ENCODE results near the gene PLPP1.
"Not testable (repeated sequence)": the region's sequence is repeated elsewhere in the genome, so short reads cannot be mapped to it uniquely, and the experiment has no call there.

The PLPP1 gene

DNA sequence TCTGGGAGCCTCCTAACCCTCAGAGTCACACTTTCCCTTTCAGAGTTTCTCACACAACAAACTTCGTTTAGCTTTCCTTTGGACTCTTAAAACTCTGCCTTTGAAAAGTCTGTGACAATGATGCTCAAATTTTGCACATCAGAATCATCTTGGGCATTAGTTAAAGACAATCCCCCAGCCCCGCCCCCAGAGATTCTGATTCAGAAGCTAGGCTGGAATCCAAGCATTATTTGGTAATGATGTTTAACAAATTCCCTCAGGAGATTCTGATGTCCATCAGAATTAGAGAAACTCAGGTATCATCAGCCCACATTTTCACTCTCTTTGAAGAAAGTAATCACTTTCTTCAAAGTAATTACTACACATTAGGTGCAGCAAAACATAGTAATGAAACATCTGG lies 9.6 kb upstream of the PLPP1 start:
- no peak for DNase-seq (ENCODE audit: low spot score)

GRCh38 chr5:55541056-55541635 lies 6.4 kb upstream of the PLPP1 start:
- no peak for DNase-seq (ENCODE audit: low spot score)

DNA sequence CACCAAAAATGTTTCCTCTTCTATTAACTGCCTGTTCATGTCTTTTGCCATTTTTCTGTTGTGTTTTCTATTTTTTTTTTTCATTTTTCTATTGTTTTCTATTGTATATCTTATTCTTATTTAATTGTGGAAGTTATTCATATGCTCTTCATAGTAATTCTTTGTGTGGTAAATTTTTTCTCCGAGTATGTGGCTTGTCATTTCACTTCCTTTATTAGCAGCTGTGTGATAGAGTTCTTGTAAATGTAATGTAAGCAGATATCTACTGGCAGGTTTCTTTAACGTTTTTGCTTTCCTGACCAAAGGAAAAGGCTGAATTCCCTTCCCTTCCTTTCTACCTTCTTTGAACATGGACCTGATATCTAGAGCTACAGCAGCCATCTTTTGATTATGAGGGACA lies 5.8 kb upstream of the PLPP1 start:
- DNase-seq (ENCODE audit: low spot score) = no peak

DNA sequence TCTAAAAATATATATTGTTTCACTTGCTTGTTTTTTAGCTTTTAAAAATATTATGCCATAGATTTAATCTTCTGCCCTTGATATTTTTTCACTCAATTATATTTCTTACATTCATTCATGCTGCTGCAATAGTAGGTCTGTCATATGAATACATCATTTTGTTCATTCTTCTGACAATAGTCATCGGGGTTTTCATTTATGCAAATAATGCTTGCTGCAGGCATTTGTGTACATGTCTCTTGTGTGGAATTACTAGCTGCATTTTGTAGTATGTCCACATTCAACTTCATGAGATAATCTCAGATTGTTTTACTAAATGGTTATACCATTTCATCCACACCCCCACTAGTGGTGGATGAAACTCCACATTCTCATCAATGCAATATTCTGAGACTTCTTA lies 5.3 kb upstream of the PLPP1 start:
- no peak for DNase-seq (ENCODE audit: low spot score)

DNA sequence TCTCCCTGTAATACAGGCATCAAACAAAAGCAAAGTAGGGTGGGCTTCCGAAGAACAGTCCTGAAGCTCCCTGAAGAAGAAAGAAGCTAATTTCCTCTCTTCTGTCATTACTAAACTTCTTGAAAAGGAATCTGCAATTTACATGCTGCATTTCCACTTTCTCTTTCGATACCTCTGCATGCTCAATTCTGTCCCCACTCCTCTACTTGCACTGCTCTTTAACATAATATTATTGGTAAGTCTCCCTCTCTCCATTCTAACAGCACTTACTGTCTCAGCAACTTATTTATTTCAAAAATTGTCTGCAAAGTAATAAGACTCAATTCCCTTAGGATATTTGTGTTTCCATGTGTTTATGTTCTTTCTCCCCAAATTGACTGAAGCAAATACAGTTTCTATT lies 3.9 kb upstream of the PLPP1 start:
- no peak for DNase-seq (ENCODE audit: low spot score)

DNA sequence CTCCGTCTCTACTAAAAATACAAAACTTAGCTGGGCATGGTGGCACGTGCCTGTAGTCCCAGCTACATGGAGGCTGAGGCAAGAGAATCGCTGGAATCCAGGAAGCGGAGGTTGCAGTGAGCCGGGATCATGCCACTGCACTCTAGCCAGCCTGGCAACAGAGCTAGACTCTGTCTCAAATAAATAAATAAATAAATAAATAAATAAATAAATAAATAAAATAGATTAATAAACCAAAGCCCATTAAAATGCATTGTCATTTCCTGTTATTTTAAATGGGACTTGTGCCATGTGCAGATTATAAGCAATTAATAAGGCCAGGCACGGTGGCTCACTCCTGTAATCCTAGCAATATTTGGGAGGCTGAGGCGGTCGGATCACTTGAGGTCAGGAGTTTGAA lies 2.6 kb upstream of the PLPP1 start:
- not testable (repeated sequence) for DNase-seq (ENCODE audit: low spot score)

- DNase-seq (ENCODE audit: low spot score) = peak; percentile 51
Observed at GRCh38 chr5:55535199-55535905, 588 bp upstream of the PLPP1 start.

DNA sequence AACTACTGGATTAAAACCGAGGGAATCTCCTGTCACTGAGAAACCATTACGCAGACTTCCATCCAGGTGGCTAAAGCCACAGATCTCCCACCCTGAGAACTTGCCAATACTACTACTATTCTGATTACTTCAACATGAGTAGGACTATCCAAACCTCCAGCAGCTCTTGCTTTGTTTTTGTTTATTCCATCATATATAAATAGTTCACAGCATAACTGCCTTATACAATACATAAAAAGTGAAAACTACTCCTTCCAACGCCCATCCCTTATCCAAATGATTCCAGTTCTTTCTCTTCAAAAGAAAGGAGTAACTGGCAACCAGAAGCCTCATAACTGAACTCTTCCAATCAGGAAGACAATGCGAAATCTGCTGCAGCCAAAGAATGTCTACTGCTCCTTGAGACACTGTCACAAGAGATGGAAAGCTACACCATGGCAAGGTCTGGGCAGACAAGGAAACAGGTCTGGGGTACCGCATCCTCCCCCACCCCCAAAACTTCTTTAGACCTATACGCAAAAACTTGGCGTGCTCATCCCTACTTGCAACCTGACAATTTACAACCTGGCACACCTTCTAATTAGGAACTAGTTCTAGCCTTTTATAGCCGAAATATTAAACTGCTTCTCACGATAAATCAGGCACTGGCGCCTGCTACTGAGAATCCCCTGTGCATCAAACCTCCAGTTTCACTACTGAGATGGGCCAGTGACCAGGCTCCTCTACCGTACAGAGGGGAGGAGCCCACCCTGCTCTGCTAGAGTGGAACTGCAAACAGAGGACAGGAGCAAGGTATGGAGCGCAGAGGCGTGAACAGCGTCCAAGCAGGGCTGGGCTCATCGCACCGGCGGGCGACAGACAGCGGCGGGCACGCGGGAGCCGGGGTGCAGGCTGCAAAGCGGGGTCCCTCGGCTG lies 986 bp downstream of the PLPP1 start:
- peak; percentile 29 for DNase-seq (ENCODE audit: low spot score)

- no peak for DNase-seq (ENCODE audit: low spot score)
Observed at GRCh38 chr5:55530669-55531068, 4.1 kb downstream of the PLPP1 start.

DNA sequence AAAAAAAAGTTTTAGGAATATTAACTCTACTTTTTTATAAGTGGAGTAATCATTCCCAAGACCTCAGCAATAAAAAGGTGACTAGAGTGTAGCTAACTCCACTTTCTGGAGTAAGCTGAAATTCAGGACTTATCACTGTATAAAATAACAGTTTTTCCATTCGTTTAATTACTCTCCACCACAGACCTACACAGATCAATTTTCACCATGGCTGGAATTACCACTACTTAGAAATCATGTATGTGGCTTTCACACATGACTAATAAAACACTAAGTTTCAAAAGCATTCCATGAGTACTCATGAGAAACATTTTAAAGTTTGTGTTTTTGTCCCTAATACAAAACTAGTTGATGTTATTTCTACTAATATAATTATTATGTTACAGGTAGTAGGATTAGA lies 9.9 kb downstream of the PLPP1 start:
- no peak for DNase-seq (ENCODE audit: low spot score)

GRCh38 chr5:55523293-55523692 lies 11.5 kb downstream of the PLPP1 start:
- no peak for DNase-seq (ENCODE audit: low spot score)

- no peak for DNase-seq (ENCODE audit: low spot score)
Observed at GRCh38 chr5:55521881-55522280, 12.9 kb downstream of the PLPP1 start.

DNA sequence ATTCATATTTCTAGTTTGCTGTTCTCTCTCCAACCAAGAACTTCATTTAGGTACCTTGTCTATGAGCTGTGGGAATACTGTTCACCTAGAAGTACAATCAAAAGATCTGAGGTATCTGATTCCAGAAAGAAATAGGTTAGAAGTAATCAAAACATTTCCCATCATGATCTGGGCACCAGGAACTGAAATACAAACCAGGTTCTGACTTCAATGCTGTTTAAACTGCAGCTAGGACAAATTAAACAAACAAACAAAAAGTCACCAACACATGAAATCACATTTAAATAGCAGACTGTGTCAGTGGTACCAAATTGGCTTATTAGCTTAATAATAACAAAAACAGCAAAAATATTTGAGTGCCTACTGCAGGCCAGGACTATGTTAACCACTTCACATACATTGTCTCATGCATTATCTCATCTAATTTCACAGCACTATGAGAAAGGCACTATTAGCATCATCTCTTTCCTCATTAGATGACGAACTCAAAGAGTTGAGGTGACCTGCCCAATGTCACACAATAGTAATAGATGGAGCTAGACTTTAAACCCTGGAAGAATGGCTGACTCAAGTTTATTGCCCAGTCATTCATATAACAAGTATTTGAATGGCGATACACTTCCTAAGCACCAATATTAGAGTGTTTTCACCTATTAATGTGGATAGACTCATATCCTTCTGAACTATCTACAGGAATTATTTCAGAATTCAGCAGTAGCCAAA lies 14.5 kb downstream of the PLPP1 start:
- no peak for DNase-seq (ENCODE audit: low spot score)

- DNase-seq (ENCODE audit: low spot score) = no peak
Observed at GRCh38 chr5:55518831-55519390, 15.9 kb downstream of the PLPP1 start.

GRCh38 chr5:55517804-55518203 lies 17.0 kb downstream of the PLPP1 start:
- DNase-seq (ENCODE audit: low spot score) = no peak

DNA sequence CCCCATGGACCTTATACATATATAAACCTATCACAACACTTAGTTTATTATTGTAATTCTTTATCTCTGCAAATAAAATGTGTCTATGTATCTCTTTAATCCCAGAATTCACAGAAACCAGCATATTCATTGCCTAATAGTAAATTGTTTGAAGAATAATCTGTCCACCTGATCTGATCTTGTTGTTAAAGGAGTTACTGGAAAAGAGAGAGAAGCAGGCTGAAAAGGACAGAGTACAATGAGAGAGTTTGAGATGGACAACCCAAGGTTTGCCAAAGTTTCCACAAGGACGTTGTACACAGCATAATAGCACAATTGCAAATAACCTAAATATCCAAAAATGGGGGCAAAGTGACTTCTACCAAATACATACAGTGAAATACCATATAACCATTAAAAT lies 23.8 kb downstream of the PLPP1 start:
- DNase-seq (ENCODE audit: low spot score) = no peak

GRCh38 chr5:55510523-55510880 lies 24.3 kb downstream of the PLPP1 start:
- no peak for DNase-seq (ENCODE audit: low spot score)

DNA sequence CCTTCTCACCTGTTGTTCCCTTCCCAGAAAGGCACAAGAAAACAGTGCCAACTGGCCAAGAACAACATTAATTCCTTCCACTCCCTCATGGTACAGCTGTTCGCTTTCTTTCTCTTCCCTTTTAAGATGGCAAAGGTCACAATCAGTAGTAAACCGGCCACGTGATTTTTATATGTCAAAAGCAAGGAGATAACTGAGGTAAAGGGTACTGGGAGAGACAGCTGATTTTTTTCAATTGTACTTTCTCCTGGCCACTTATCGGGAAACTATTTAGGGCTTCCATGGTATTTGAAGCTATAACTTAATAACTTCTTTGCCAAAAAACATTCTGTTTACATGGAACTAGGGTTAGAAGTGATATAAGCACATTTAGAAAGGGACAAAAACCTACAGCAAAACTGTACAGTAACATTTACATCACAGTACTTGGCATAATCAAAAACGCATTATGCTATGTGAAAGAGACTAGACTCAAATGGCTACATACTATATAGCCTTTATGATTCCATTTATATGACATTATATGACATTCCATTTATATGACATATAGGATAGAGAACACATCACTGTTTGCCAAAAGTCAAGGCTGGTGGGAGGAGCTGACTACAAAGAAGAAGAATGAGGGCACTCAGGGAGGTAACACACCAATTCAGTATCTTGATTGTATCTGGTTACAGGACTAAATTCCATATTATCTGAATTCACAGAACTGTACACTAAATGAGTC lies 24.8 kb downstream of the PLPP1 start:
- no peak for DNase-seq (ENCODE audit: low spot score)

- no peak for DNase-seq (ENCODE audit: low spot score)
Observed at GRCh38 chr5:55509097-55509496, 25.7 kb downstream of the PLPP1 start.

DNA sequence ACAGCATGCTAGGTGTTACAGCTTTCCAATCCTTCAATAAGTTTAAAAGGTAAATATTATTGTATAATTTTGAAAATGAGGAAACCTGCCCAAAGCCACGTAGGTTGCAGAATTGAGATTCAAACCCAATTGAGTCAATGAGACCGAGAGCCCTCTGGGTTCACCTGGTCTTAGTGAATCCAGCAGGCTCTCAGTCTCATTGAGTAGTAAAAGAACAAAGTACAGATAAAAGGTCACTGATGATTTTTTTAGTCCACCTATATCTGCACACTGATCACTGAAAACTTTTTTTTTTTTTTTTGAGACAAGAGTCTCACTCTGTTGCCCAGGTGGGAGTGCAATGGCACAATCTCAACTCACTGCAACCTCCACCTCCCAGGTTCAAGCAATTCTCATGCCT lies 27.2 kb downstream of the PLPP1 start:
- no peak for DNase-seq (ENCODE audit: low spot score)

DNA sequence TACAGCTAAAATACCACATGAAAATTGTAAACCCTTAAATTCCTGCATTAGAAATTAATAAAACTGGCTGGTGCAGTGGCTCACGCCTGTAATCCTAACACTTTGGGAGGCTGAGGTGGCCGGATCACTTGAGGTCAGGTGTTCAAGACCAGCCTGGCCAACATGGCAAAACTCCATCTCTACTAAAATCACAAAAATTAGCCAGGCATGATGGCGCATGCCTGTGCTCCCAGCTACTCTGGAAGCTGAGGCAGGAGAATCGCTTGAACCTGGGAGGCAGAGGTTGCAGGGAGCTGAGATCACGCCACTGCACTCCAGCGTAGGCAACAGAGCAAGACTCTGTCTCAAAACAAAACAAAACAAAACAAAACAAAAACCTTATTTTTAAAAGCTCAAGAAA lies 29.1 kb downstream of the PLPP1 start:
- not testable (repeated sequence) for DNase-seq (ENCODE audit: low spot score)
